ENCODE results near the gene NIPAL1.
A peak's percentile ranks its signal among the peaks of the same experiment; 100 is the strongest.

The NIPAL1 gene

DNA sequence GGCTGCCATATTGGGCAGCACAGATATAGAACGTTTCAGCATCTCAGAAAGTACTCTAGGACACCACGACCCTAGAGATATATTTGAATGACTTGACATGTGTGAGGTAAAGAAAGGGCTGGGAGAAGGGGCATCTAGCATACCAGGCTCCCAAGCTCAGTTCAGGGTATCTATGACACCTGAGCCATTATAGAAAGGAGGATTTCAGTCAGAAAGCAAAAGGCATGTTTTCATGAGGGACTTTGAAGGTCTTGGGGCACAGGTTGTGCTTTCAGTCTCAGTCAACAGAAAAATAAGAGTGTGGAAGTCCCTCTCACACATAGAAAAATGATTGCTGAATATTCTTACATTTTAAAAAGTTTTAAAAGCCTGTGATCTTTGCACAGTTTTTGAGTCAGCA lies 51.6 kb downstream of the NIPAL1 start:
- DNase-seq: no peak

DNA sequence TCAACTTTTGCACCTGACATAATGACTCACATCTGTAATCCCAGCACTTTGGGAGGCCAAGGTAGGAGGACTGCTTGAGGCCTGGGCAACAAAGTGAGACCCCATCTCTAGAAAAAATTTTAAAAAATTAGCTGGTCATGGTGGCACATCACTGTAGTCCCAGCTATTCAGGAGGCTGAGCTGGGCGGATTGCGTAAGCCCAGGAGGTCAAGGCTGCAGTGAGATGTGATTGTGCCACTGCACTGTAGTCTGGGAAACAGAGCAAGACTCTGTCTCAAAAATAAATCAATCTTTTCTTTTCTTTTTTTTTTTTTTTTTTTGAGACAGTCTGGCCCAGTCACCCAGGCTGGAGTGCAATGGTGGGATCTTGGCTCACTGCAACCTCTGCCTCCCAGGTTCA lies 52.5 kb downstream of the NIPAL1 start:
- DNase-seq: no peak

DNA sequence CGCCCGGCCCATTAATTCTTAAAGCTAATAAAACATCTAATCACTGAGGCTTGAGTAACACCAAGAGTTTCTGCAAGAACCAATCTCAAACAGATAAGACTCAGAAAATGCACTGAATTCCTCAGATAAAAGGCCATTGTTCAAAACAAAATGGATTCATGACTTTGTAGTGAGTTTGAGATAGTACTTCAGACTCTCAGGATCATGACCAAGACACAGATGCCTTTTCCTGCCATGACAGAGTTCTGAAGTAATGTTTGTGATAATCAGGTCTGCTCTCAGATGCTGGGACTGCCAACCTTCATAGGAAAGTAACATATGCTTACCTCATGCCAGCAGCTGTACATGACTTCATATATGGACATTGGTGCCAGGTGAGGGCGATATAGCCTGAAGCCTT lies 54.6 kb downstream of the NIPAL1 start:
- DNase-seq: peak; percentile 73

DNA sequence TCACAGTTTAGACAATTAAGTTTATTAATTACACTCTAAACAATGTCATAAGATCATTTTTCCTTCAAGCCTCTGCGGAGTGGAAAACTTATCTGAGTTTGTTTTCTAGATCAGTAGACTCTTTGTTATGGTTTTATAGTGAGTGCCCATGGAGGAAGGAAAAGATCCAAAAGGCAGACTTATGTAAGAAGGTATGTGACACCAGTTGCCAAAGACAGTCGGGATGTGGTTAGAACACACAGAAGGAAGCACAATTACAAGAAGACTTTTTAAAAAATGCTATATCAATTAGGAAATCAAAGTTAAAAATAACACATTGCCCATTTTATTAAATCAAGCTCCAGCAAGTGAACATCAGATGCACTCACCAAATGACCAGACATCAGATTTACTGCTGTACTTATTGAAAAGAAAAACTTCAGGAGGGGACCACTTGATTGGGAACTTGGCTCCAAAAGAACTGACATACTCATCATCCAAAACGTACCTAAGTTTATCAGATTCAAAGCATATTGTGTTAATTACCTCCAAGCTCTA lies 57.1 kb downstream of the NIPAL1 start:
- DNase-seq: no peak

DNA sequence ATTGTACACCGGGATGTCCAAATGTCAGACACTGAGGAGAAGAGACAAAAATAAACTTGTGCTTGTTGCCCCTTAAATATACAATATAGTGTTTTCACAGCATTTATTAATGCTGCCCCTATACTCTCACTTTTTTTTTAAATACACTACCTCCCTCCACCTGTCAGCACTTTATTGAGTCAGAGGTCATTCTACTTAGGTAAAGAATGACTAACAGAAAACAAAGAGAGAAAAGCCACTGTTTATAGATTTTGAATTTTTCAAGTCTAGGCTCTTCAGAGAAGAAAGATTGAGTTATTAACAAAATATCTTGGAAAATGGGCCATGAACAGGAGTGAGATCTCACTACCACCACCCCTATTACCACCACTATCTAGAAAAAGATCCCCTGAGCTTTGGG lies 58.1 kb downstream of the NIPAL1 start:
- no peak for DNase-seq

DNA sequence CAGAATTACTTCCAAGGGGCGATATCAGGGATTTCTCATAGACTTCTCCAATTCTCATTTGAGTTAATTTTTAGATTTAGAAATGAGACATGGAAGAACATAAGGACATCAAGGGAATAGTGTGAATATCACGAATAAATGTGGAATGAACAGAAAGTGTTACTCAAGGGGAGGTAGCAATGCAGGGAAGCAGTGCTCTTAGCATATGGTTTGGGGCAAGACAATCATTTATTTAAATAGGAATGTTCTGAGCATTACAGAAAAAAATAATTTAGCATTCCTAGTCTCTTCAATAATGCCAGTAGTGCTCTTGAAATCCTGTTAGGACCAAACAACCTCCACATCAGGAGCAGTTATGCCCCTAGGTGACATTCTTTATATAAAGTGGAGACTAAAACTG lies 61.9 kb downstream of the NIPAL1 start:
- DNase-seq: no peak

DNA sequence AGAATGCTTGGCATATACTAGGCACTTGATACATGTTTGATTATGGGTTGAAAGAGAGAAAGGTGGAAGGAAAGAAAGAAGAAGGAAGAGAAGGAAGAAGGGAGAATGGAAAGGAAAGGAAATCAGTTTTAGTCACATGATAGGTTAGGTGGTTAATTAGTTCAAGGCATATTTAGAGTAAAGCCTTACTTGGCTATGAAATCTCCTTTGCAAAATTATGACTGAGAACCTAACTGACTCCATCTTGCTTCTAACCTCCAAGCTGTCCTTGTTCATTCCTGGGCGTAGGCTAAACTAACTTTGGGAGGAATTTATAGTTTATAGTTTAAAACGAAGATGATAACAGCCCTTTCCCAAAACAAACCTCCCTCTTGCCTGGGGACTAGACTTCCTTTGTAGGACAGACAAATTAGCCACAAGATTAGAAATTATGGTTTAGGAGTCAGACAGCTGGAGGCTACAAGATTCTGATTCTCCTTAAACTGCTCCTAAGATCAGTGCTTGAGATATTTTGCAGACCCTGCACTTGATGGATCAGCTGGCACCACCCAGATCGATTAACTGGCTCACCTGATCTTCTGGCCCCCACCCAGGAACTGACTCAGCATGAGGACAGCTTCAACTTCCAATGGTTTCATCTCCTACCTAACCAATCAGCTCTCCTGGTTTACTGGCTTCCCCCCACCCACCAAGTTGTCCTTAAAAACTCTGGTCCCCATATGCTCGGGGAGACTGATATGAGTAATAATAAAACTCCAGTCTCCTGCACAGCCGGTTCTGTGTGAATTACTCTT lies 62.5 kb downstream of the NIPAL1 start:
- no peak for DNase-seq

DNA sequence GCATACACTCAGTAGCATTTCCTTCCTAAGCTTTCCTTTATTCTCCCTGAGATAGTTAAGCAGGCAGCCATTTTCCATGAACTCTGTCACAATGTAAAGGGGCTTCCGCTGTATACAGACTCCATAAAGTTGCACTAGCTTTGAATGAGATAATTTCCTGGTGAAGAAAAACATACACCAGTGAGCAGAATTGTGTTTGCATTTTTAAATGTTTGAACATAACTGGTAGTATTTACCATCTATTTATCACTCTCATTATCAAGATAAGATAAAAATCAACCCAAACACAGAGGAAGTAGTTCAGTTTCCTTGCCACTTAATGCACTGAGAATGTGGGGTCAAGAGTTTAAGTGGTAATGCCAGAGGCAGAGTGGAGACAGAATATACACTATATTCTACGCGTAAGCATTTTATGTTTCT lies 63.4 kb downstream of the NIPAL1 start:
- peak; percentile 34 for DNase-seq

DNA sequence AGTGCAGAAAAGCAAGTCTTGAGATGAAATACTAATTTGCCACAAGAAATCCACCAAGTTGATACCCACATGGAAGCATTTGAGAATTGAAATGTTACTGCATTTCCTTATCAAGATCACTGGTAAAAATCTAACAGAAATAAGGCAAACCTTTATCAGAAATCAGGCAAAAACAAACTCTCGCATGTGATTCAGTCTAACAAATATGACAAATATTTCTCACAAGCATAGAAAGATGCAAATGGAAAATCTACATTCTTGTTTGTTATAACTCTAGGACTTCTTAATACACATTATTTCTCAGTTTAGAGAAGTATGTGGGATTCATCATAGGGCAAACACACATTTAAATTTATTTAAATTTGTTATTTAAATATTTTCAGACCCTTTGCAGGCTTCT lies 64.6 kb downstream of the NIPAL1 start:
- no peak for DNase-seq

DNA sequence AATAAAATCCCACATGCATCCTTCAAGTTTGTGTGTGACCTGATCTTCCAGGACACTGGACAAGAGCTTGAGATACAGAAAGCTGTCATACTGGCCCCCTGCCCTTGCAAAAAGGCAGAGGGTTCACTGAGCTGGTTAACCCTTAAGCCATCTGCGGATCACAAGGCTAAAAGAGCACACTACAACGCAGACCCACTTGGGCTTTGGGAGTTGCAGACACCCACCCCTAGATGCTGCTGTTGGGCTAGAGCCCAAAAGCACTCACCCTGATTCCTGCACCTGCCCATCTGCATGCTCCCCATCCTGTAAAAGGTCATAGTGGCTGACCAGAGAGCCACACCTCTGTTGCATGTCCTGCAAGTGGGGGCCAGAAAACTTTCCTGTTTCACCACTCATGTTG lies 66.4 kb downstream of the NIPAL1 start:
- DNase-seq: no peak

DNA sequence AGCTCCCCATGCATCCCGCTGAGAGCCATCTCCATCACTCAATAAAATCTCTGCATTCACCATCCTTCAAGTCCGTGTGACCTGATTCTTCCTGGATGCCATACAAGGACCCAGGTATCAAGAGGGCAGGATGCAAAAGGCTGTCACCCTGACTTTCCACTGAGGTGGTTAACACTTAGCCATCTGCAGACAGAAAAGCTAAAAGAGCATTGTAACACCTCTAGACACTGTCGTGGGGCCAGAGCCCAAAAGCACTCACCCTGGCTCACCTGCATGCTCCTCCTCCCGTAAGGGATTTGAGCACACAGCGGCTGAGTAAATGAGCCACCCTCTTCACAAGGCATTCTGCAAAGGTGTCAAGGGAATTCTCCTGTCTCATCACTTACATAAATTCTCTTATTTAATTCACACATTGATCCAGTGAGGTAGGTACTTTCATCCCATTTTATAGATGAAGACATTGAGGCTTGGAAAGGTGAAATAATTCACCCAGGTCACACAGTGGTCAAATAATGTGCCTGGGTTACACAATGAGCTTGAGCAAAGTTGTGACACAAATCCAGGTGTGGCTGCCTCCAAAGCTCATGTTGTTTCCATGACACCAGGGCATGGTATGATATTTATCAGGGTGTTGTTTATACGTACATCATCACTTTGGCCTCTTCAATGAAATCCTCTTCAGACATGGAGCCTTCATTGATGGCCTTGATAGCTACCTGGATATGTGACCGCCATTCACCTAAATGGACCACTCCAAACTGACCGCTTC lies 69.4 kb downstream of the NIPAL1 start:
- no peak for DNase-seq

Data from NCI-H226 (cell line).